Pancreas (tissue), 10 donors: ENCODE measurements around the gene TMOD1. TPM values are rescaled to one million over a fixed set of nuclear protein-coding genes. Genes with fewer than 3 reads are reported as not detected.

Source experiments
- ATAC-seq, 4 donors: fragments of 200-7000 bp; cut with Tn5 transposase; one replicate each; pipeline versions ENCODE4 v1.8.0 to v1.9.1; 2020; ENCODE audit warnings: mild to moderate bottlenecking in 4 of 4, moderate library complexity in 4 of 4
- DNase-seq, 6 donors: peaks; one replicate each; pipeline ENCODE4 v3.0.0-alpha.2; 2020
- FAIRE-seq: peaks from 2 replicates; lab custom pipeline; 2012; peaks lifted over from hg19 to GRCh38; lab: Jason Lieb, UNC
- H3K27ac ChIP-seq, 4 donors: fragments of 200-600 bp; sonication (generic); 1 replicate in 3 of 4; 2 replicates in 1 of 4; pipeline versions ENCODE4 v1.5.0 to v1.8.0; 2020
- H3K27me3 ChIP-seq, 4 donors: fragments of 200-600 bp; one replicate each; pipeline ENCODE4 v1.8.0; 2021
- H3K36me3 ChIP-seq, 3 donors: fragments of 200-600 bp; sonication (generic) in 1 of 3; one replicate each; pipeline versions ENCODE4 v1.5.0 to v1.8.0; 2020 to 2021
- H3K4me1 ChIP-seq, 3 donors: fragments of 200-600 bp; one replicate each; pipeline ENCODE4 v1.8.0; 2021
- H3K4me3 ChIP-seq, 4 donors: fragments of 200-600 bp; sonication (generic) in 2 of 4; one replicate each; pipeline versions ENCODE4 v1.5.0 to v1.8.0; 2020 to 2021
- H3K9me3 ChIP-seq, 4 donors: fragments of 200-600 bp; one replicate each; pipeline ENCODE4 v1.8.0; 2021
- CTCF ChIP-seq, 4 donors: fragments of 200-600 bp; sonication (generic) in 3 of 4; IDR thresholded peaks; one replicate each; pipeline versions ENCODE4 v1.5.0 to v1.8.0; 2021; ENCODE audit warnings: antibody characterized with exemption in 4 of 4
- WGBS, 2 donors: extraction: QIAGEN DNeasy Blood & Tissue Kit; methylation state at CpG; one replicate each; pipeline ENCODE4 v1.1.7; 2013; 5-methylcytosine and 5-hydroxymethylcytosine counted together
- intact Hi-C, 3 donors: fragments of 100-400 bp; cut with DNase I; formaldehyde crosslinking; loops; one replicate each; pipeline versions ENCODE4 v1.11.1 to v1.14.2; 2022
- polyA plus RNA-seq, 2 donors: library from polyadenylated mRNA; stranded (reverse); fragments of 200-250 nt; gene quantifications; one replicate each; pipeline ENCODE4 v1.2.3, GENCODE V29; 2013
- total RNA-seq, 6 donors: library from RNA; stranded (reverse); fragmentation: NEBNext Ultra II Directional in 4 of 6; extraction: Animal tissue kit (Norgen Biotek cat#: 25700) in 4 of 6; gene quantifications; one replicate each; pipeline versions ENCODE4 v1.2.1 to v1.2.4, GENCODE V29; 2021 to 2023
- donor health status: healthy with polysubstance abuse.
- donor health status: DM: no; HTN: no; CAD: no; lungs with moderate emphysema.
- donor health status: DM: no; HTN: no; CAD: no.
- donor health status: control.
- donor health status: control.
- donor health status: Bipolar disorder and iron deficiency.
- donor health status: DM: yes; HTN: yes; CAD: no.
- donor health status: DM: no; HTN: no; CAD: no.
- donor health status: DM: no; HTN: no; CAD: no.
- donor health status: DM: yes; HTN: yes; CAD: no.

TMOD1 gene
- total and polyA plus RNA-seq, 8 donors: 8.4 to 28.7 (median 12.3) TPM

DNA sequence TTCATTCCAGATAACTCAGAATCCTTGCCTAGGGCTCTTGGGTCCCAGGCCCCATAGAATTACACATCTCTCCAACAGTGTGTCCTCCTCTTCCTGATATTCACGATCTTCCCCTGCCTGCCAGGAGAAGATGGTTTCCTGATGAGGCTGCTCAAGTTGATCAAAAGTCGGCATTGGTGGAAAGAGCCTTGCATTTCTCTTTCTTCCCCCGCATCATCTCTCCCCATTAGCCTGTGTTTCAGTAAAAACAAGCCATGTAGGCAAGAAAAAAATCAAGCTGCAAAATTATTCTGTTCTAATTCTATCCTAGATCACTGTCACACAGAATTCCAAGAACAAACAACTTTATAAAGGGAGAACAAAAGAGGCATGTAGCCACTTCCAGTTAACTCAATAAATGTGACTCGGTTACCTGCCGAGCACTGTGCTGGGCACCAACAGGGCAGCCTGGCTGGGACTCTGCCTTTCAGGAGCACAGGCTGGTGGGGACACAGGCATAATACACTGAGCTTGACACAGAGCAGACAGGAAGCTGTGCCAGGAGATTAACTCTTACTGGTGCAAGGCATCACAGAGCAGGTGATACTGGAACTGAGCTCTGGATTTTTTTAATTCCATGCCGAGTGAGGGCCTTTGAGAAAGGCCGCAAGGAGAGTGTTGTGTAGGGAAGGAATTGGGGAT, 25.6 kb downstream of the TMOD1 start:
- no peaks in the 10 kb centered on the region for H3K9me3 ChIP-seq
- H3K27me3 ChIP-seq: no peaks in the 10 kb centered on the region
- H3K27ac ChIP-seq: no peak overlapping the region
- TF ChIP-seq CTCF (IDR thresholded peaks at IDR 0.05): no peak
- WGBS, 2 donors: 89% methylated on average over 7 of the region's 7 CpGs
- ATAC-seq (no peak), DNase-seq (no peak), FAIRE-seq (no peak)
- no peaks in the 10 kb centered on the region for H3K4me1 ChIP-seq
- no peak overlapping the region for H3K4me3 ChIP-seq
- intact Hi-C loops: no loop called here
- H3K36me3 ChIP-seq: no peaks in the 10 kb centered on the region

DNA sequence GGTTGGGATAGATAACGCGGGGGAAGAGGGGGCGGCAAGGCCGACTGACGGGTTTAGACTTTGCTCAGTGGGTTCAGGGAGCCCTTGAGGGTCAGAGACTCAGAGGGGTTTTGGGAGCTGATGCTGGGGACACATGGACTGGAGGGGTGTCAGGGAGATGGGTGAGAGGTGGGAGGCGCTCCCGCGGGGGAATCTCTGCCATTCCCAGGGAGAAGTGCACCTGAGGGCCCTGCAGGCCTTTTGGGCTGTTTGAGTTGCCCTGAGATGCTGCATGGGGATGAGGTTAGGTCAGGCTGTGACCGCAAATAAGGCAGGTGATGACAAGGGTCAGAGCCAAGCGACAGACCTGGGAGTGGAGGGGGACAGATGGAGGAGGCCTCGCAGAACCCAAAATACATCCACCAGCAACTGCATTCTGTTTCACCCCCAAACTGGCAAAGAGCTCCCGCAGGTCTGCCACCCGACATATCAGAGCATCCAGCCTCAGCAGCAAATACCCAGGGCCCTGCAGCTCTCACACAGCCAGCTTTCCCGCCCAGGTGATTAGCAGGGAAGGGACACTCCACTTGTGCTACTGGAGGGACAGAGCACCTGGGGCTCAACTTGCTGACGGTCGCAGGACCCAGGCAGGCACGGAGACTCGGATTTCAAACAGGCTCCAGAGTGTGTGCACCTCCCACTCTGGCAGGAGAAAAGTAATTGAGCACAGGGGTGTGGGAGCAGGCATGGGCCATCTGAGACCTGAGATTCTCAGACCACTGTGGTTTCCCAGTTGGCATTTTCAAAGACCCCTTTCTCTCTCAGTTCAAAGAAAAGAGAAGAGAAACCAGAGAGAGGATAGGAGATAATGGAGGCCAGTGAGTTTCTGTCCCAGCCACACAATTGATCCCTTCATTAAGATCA, 26.4 kb downstream of the TMOD1 start:
- no peak for FAIRE-seq
- 88 to 89% methylated on average over 18 of the region's 18 CpGs for WGBS, 2 donors
- no peaks in the 10 kb centered on the region for H3K27me3 ChIP-seq
- H3K9me3 ChIP-seq: no peaks in the 10 kb centered on the region
- H3K4me3 ChIP-seq: no peak overlapping the region
- intact Hi-C loops: no loop called here
- no peaks in the 10 kb centered on the region for H3K36me3 ChIP-seq
- no peaks in the 10 kb centered on the region for H3K4me1 ChIP-seq
- H3K27ac ChIP-seq: no peak overlapping the region
- no peak for TF ChIP-seq CTCF (IDR thresholded peaks at IDR 0.05)
- DNase-seq: no peak
- ATAC-seq: no peak

DNA sequence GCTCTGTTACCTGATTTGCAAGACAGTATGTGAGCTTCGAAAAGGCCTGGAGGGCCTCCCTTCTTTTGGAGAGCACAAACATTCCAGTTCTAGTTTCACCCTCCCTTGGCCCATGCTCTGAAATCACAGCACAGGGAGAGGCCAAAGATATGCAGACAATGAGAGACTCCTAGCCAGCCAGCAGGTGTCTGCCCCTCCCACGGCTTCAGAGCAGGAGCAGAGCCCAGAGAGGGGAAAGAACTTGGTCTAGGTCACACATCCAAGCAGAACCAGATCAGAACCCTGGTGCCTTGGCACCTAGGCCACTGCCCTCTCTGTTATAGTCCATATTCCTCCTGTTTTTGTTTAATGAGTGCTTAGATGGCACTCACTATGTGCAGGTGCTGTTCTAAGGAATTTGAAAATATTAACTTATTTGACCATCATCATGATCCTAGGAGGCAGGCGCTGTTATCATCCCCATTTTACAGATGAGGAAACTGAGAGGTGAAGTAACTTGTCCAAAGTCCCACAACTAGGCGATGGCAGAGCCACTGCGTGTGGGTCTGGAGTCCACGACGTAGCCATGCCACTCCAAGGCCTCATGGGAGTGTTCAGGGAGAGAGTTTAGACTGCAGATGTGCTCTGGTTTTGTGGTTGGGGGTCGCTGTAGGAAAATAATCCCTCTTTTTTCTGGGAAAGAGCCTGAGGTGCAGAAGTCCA, 27.2 kb downstream of the TMOD1 start:
- 83 to 87% methylated on average over 8 of the region's 8 CpGs for WGBS, 2 donors
- FAIRE-seq (no peak), DNase-seq (no peak)

DNA sequence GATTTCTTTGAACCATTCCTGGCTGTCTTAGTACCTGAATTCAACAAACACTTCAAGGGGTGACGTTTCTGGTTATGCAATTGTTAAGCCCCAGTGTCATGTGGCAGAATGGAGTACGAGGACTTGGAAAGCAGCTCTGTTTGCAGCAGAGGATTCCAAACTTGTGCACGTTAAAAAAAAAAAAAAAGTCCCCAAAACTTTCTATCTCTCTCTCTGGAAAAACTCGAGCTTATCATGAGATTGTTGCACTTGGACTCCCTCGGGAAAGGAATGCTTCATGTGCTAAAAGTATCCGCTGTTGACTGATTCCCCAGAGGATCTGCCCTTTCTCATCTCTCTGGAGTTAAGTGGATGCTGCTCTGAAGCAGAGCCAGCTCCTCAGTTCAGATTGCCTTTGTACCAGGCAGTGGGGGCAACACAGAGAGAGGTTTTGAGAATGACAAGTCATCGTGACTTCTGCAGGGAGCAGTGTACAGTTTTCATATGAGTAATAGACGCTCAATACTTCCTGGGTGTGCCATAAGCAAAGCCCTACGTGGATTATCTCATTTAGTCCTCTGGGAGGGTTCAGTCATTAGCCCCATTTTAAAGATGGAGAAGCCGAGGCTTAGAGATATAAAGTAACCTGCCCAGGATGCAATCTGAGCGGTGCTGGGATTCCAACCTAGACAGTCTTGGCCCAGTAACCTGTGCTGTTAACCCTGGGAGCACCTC, 28.1 kb downstream of the TMOD1 start:
- H3K27me3 ChIP-seq: no peaks in the 10 kb centered on the region
- no peaks in the 10 kb centered on the region for H3K9me3 ChIP-seq
- DNase-seq (no peak), ATAC-seq (no peak), FAIRE-seq (no peak)
- no peak overlapping the region for H3K4me3 ChIP-seq
- WGBS, 2 donors: 69 to 75% methylated on average over 11 of the region's 11 CpGs
- intact Hi-C loops: no loop called here
- no peak overlapping the region for H3K27ac ChIP-seq
- no peak for TF ChIP-seq CTCF (IDR thresholded peaks at IDR 0.05)
- no peaks in the 10 kb centered on the region for H3K36me3 ChIP-seq
- no peaks in the 10 kb centered on the region for H3K4me1 ChIP-seq

More for the DNA sequence above, 27.2 kb downstream of the TMOD1 start:
- H3K36me3 ChIP-seq: no peaks in the 10 kb centered on the region
- no peaks in the 10 kb centered on the region for H3K27me3 ChIP-seq
- no peaks in the 10 kb centered on the region for H3K4me1 ChIP-seq
- H3K4me3 ChIP-seq: no peak overlapping the region
- intact Hi-C loops: no loop called here
- no peak overlapping the region for H3K27ac ChIP-seq
- peak in 1 of 4 donors; percentile 52 for ATAC-seq
- H3K9me3 ChIP-seq: no peaks in the 10 kb centered on the region
- TF ChIP-seq CTCF (IDR thresholded peaks at IDR 0.05): no peak
